ENCODE measurements around the gene KCTD19.

KCTD19 gene

DNA sequence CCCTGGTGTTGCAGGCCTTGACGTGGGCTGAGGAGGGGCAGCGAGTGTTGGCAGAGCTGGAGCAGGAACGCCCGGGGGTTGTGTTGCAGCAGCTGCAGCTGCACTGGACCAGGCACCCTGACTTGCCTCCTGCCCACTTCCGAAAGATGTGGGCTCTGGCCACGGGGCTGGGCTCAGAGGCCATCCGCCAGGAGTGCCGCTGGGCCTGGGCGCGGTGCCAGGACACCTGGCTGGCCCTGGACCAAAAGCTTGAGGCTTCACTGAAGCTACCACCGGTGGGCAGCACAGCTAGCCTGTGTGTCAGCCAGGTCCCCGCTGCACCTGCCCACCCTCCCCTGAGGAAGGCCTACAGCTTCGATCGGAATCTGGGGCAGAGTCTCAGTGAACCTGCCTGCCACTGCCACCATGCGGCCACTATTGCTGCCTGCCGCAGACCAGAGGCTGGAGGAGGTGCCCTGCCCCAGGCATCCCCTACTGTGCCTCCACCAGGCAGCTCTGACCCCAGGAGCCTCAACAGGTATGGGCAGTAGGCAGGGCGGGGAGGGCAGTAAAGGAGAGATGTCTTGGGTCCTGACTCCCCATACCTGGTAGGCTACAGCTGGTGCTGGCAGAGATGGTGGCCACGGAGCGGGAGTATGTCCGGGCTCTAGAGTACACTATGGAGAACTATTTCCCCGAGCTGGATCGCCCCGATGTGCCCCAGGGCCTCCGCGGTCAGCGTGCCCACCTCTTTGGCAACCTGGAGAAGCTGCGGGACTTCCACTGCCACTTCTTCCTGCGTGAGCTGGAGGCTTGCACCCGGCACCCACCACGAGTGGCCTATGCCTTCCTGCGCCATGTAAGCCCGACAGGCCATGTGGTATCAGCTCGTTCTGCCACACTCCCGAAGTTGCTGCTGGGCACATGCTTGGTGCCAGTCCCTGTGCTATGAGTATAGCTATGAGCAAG is 41.6 kb downstream of the KCTD19 start:
- no peak for TF ChIP-seq POLR2AphosphoS5 (IDR thresholded peaks at IDR 0.05; ENCODE audit: low read depth, low read length)
- no peak for TF ChIP-seq SIN3A (IDR thresholded peaks at IDR 0.05; ENCODE audit: borderline replicate concordance, insufficient read depth, low read length)
- peak; percentile 33 for TF ChIP-seq FOXP2 (optimal IDR thresholded peaks at IDR 0.05; ENCODE audit: borderline replicate concordance, extremely low read depth, extremely low read length, insufficient read depth)

DNA sequence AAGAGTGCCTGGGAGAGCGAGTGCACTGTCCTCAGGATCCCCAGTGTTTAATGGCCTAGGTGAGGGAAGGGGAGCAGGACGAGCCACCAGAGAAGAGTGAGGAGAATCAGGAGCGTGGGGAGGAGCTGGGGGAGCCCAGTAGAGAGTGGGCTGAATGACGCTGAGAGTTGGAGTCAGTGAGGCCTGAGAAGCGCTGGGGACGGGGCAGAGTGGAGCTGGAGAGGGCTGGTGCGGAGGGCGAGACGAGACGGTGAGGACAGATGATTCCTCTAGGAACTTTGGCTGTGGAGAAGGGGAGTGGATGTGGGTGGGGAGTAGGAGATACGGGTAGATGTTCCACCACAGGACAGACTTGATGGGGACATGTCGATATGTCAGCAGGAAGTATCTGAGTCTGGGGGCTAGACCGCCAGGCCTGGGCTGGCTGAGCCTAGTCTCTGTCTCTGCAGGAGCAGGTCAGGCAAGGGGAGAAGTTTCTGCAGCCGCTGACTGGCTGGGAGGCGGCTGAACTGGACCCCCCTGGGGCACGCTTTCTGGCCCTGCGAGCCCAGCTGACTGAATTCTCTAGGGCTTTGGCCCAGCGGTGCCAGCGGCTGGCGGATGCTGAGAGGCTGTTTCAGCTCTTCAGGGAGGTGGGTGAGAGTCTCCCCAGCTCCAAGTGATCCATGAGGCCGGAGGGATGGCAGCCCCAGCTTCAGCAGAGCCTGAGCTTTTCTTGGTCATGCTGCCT is 42.5 kb downstream of the KCTD19 start:
- TF ChIP-seq FOXP2 (optimal IDR thresholded peaks at IDR 0.05; ENCODE audit: borderline replicate concordance, extremely low read depth, extremely low read length, insufficient read depth): no peak
- no peak for TF ChIP-seq TAF1 (IDR thresholded peaks at IDR 0.05; ENCODE audit: borderline replicate concordance, insufficient read depth, low read length)
- TF ChIP-seq SIN3A (IDR thresholded peaks at IDR 0.05; ENCODE audit: borderline replicate concordance, insufficient read depth, low read length): no peak
- TF ChIP-seq POLR2AphosphoS5 (IDR thresholded peaks at IDR 0.05; ENCODE audit: low read depth, low read length): no peak
- TF ChIP-seq, protein P1, sequence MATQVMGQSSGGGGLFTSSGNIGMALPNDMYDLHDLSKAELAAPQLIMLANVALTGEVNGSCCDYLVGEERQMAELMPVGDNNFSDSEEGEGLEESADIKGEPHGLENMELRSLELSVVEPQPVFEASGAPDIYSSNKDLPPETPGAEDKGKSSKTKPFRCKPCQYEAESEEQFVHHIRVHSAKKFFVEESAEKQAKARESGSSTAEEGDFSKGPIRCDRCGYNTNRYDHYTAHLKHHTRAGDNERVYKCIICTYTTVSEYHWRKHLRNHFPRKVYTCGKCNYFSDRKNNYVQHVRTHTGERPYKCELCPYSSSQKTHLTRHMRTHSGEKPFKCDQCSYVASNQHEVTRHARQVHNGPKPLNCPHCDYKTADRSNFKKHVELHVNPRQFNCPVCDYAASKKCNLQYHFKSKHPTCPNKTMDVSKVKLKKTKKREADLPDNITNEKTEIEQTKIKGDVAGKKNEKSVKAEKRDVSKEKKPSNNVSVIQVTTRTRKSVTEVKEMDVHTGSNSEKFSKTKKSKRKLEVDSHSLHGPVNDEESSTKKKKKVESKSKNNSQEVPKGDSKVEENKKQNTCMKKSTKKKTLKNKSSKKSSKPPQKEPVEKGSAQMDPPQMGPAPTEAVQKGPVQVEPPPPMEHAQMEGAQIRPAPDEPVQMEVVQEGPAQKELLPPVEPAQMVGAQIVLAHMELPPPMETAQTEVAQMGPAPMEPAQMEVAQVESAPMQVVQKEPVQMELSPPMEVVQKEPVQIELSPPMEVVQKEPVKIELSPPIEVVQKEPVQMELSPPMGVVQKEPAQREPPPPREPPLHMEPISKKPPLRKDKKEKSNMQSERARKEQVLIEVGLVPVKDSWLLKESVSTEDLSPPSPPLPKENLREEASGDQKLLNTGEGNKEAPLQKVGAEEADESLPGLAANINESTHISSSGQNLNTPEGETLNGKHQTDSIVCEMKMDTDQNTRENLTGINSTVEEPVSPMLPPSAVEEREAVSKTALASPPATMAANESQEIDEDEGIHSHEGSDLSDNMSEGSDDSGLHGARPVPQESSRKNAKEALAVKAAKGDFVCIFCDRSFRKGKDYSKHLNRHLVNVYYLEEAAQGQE (IDR thresholded peaks at IDR 0.05; ENCODE audit: insufficient read depth in 1 of 2, low read depth in 2 of 2, low read length in 2 of 2): no peak

DNA sequence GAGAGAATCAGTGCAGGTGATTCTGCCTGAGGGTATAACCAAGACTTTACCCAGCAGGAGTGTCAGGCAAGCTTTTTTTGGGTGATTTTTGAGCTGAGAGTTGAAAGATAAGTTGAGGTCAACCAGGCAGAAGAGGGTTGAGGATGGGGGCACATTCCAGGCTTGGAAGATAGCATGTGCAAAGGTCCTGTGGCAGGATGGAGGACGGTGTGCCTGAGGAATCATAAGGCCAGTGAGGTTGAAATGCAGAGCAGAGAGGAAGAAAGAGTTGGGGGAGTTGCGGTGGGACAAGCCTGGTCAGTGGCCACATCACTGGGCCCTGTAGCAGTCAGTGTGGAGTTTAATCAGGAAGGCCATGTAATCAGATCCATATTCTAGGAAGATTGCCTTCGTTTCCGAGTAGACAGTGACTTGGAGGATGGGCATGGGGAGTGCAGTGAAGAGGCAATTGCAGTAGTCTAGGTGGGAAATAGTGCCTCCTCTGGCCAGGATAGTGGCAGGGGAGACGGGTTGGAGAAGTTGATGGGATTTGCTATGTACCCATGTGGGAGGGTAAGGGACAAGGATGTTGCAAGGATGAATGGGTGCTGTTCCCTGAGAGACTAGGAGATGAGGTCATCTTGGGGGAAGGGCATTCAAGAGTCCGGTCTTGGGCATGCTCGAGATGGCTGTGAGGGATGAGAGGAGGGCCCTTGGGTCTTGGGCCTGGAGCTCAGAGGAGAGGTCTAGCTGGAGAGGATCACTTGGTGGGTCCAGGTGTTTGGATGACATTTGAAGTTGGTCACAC is 43.3 kb downstream of the KCTD19 start:
- TF ChIP-seq TAF1 (IDR thresholded peaks at IDR 0.05; ENCODE audit: borderline replicate concordance, insufficient read depth, low read length) (no peak), POLR2AphosphoS5 (IDR thresholded peaks at IDR 0.05; ENCODE audit: low read depth, low read length) (no peak), FOXP2 (optimal IDR thresholded peaks at IDR 0.05; ENCODE audit: borderline replicate concordance, extremely low read depth, extremely low read length, insufficient read depth) (no peak), SIN3A (IDR thresholded peaks at IDR 0.05; ENCODE audit: borderline replicate concordance, insufficient read depth, low read length) (no peak)
- TF ChIP-seq, protein P1 (IDR thresholded peaks at IDR 0.05; ENCODE audit: insufficient read depth in 1 of 2, low read depth in 2 of 2, low read length in 2 of 2): no peak

DNA sequence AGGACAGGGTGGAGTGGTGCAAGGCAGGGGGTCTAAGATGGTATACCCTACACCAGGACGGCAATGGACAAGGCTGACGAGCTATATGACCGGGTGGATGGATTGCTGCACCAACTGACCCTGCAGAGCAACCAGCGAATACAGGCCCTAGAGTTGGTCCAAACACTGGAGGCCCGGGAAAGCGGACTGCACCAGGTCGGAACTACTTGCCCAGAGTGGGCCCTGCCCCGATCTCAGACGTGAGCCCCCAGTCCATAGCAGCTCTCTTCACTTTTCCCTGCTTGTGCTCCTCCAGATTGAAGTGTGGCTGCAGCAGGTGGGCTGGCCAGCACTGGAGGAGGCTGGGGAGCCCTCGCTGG is 44.1 kb downstream of the KCTD19 start:
- TF ChIP-seq, protein P1 (IDR thresholded peaks at IDR 0.05; ENCODE audit: insufficient read depth in 1 of 2, low read depth in 2 of 2, low read length in 2 of 2): no peak
- TF ChIP-seq SIN3A (IDR thresholded peaks at IDR 0.05; ENCODE audit: borderline replicate concordance, insufficient read depth, low read length) (no peak), FOXP2 (optimal IDR thresholded peaks at IDR 0.05; ENCODE audit: borderline replicate concordance, extremely low read depth, extremely low read length, insufficient read depth) (no peak), TAF1 (IDR thresholded peaks at IDR 0.05; ENCODE audit: borderline replicate concordance, insufficient read depth, low read length) (no peak), POLR2AphosphoS5 (IDR thresholded peaks at IDR 0.05; ENCODE audit: low read depth, low read length) (no peak)
